Adrenal gland (tissue), 12 donors: Measurements from ENCODE around the gene HYAL1. TPM values are rescaled to one million over a fixed set of nuclear protein-coding genes. Genes with fewer than 3 reads are reported as not detected.
A peak's percentile ranks its signal among the peaks of the same experiment; 100 is the strongest.

Experiments used
- DNase-seq, 7 donors: peaks; one replicate each; pipeline ENCODE4 v3.0.0-alpha.2; 2019 to 2020
- H3K27ac ChIP-seq, 5 donors: fragments of 200-600 bp; sonication (generic) in 4 of 5; 1 replicate in 3 of 5; 2 replicates in 2 of 5; pipeline versions ENCODE4 v1.5.1 to v1.8.0; 2016 to 2020; ENCODE audit warnings: mild to moderate bottlenecking in 1 of 5
- H3K27me3 ChIP-seq: fragments of 200-600 bp; 2 replicates; pipeline ENCODE4 v1.8.0; 2021
- H3K36me3 ChIP-seq, 2 donors: fragments of 200-600 bp; replicated peaks in 1 of 2; 1 replicate in 1 of 2; 2 replicates in 1 of 2; pipeline versions ENCODE4 v1.5.1 to v1.8.0; 2018 to 2022
- H3K4me1 ChIP-seq, 2 donors: fragments of 200-600 bp; replicated peaks in 1 of 2; 1 replicate in 1 of 2; 2 replicates in 1 of 2; pipeline versions ENCODE4 v1.5.1 to v1.8.0; 2018 to 2021
- H3K4me3 ChIP-seq, 4 donors: fragments of 200-600 bp; sonication (generic) in 3 of 4; one replicate each; pipeline ENCODE4 v1.5.1; 2016 to 2018
- H3K9me3 ChIP-seq, 3 donors: fragments of 200-600 bp; sonication (generic) in 1 of 3; replicated peaks in 1 of 3; 1 replicate in 2 of 3; 2 replicates in 1 of 3; pipeline versions ENCODE4 v1.5.1 to v1.8.0; 2016 to 2021
- POLR2A ChIP-seq, 2 donors: fragments of 450-650 bp; IDR thresholded peaks; one replicate each; pipeline ENCODE4 v1.6.1; 2017; ENCODE audit warnings: antibody characterized with exemption in 2 of 2, mild to moderate bottlenecking in 2 of 2, moderate library complexity in 1 of 2
- WGBS, 4 donors: extraction: QIAGEN DNeasy Blood & Tissue Kit in 2 of 4; methylation state at CpG; one replicate each; pipeline versions ENCODE4 v1.1.5 to v1.1.7; 2013 to 2017; 5-methylcytosine and 5-hydroxymethylcytosine counted together
- intact Hi-C, 2 donors: fragments of 100-400 bp; cut with DNase I; formaldehyde crosslinking; loops; one replicate each; pipeline versions ENCODE4 v1.14.1 to v1.15.0; 2022 to 2023
- polyA plus RNA-seq, 3 donors: library from polyadenylated mRNA; stranded (reverse); fragments of 200-250 nt in 2 of 3; fragments of 350-450 nt in 1 of 3; fragmentation: Illumina TruSeq in 1 of 3; extraction: RNeasy Lipid Tissue Mini Kit (QIAGEN cat#74804) in 1 of 3; gene quantifications; one replicate each; pipeline ENCODE4 v1.2.3, GENCODE V29; 2013 to 2014
- total RNA-seq, 9 donors: library from RNA; depleted of rRNA in 4 of 9; stranded (reverse); fragments of >200 nt in 4 of 9; fragments of 120-200 nt in 1 of 9; fragmentation: NEBNext Ultra II Directional in 1 of 9; extraction: Animal tissue kit (Norgen Biotek cat#: 25700) in 1 of 9; gene quantifications; one replicate each; pipeline versions ENCODE4 v1.1.0 to v1.2.4, GENCODE V29; 2013 to 2023
- TF ChIP-seq, protein P1 (sequence below), 6 experiments: fragments of 450-650 bp in 4 of 6; fragments of 200-600 bp in 2 of 6; sonication (generic) in 1 of 6; IDR thresholded peaks; 1 replicate in 5 of 6; 2 replicates in 1 of 6; pipeline versions ENCODE4 v1.5.1 to v1.8.0; 2016 to 2021; ENCODE audit warnings: antibody characterized with exemption in 6 of 6, mild to moderate bottlenecking in 2 of 6, moderate library complexity in 1 of 6
- donor health status: healthy with polysubstance abuse.
- donor health status: Bipolar disorder and iron deficiency.
- donor health status: DM: yes; HTN: yes; CAD: no.
- donor health status: DM: no; HTN: no; CAD: no.
- donor health status: DM: no; HTN: no; CAD: no.
- donor health status: DM: yes; HTN: yes; CAD: no.

HYAL1 gene
- total and polyA plus RNA-seq, 12 donors: 3.2 to 50.5 (median 28.2) TPM

DNA sequence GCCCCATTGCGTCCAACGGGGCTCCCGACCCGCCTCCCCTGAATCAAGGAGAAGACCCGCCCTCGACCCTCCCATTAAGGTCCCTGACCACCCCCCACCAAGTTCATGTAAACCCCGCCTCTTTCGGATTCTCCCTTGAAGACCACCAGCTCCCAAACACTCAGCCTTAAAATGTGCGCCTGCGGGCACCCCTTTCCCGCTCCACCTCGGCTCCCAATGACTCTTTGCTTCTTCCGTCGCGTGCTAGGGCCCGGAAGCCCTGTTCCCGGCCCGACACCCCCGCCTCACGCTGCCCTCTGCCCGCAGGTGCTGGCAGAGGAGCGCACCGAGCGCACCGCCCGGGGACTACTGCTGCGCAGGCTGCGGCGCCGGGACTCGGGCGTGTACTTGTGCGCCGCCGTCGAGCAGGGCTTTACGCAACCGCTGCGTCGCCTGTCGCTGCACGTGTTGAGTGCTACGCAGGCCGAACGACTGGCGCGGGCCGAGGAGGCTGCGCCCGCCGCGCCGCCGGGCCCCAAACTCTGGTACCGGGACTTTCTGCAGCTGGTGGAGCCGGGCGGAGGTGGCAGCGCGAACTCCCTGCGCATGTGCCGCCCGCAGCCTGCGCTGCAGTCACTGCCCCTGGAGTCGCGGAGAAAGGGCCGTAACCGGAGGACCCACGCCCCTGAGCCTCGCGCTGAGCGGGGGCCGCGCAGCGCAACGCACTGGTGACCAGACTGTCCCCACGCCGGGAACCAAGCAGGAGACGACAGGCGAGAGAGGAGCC is 27.2 kb downstream of the HYAL1 start:
- no peak for TF ChIP-seq POLR2A (IDR thresholded peaks at IDR 0.05)
- TF ChIP-seq, protein P1, sequence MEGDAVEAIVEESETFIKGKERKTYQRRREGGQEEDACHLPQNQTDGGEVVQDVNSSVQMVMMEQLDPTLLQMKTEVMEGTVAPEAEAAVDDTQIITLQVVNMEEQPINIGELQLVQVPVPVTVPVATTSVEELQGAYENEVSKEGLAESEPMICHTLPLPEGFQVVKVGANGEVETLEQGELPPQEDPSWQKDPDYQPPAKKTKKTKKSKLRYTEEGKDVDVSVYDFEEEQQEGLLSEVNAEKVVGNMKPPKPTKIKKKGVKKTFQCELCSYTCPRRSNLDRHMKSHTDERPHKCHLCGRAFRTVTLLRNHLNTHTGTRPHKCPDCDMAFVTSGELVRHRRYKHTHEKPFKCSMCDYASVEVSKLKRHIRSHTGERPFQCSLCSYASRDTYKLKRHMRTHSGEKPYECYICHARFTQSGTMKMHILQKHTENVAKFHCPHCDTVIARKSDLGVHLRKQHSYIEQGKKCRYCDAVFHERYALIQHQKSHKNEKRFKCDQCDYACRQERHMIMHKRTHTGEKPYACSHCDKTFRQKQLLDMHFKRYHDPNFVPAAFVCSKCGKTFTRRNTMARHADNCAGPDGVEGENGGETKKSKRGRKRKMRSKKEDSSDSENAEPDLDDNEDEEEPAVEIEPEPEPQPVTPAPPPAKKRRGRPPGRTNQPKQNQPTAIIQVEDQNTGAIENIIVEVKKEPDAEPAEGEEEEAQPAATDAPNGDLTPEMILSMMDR (IDR thresholded peaks at IDR 0.05): no peak
- Histone ChIP-seq H3K9me3 (no peaks in the 10 kb centered on the region), H3K4me1 (peaks cover 16 to 38% of the 10 kb centered on the region in 2 donors), H3K36me3 (peaks cover 0 to 33% of the 10 kb centered on the region in 2 donors), H3K4me3 (no peak overlapping the region), H3K27me3 (peaks cover 4% of the 10 kb centered on the region), H3K27ac (no peak overlapping the region)
- 50 to 56% (median 53%) methylated on average over 24 to 79 of the region's 79 CpGs for WGBS, 4 donors
- intact Hi-C loops: loop anchor here in 1 of 2 donors (5.0 to 10.0 kb wide), 2 partner anchors 84 to 151 kb away; partner anchors contain the start of gene GNAT1
- peak in 1 of 7 donors; percentile 21 for DNase-seq

DNA sequence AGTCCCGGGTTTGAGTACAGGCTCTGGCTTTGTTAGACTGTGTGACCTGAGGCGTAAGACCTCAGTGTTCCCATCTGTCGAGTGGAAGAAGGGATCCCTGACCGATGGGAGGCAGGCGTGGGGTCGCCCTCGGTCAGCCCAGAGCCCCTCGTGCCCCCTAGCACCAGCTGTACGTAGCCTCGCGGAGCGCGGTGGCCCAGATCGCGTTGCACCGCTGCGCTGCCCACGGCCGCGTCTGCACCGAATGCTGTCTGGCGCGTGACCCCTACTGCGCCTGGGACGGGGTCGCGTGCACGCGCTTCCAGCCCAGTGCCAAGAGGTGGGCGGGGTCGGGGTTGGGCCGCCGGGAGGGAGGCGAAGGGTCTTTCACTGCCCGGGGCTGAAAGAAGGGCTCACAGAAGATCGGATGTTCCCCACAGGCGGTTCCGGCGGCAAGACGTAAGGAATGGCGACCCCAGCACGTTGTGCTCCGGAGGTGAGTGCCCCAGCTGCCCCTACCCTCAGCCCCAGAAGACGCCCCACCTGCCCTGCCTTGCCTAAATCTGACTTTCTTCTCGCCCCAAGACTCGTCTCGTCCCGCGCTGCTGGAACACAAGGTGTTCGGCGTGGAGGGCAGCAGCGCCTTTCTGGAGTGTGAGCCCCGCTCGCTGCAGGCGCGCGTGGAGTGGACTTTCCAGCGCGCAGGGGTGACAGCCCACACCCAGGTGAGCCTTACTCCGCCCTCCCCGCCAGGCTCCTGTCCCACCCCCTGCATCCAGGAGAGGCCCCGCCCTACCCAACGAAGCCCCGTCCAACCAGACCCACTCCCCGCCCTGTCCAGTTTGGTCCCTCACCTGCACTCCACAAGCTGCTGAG is 28.0 kb downstream of the HYAL1 start:
- Histone ChIP-seq H3K9me3 (no peaks in the 10 kb centered on the region), H3K27ac (no peak overlapping the region), H3K4me3 (no peak overlapping the region), H3K4me1 (peaks cover 23 to 40% of the 10 kb centered on the region in 2 donors), H3K36me3 (peaks cover 0 to 33% of the 10 kb centered on the region in 2 donors), H3K27me3 (peaks cover 4% of the 10 kb centered on the region)
- peak in 1 of 7 donors; percentile 34 for DNase-seq
- intact Hi-C loops: loop anchor here in 1 of 2 donors (5.0 to 10.0 kb wide), 2 partner anchors 83 to 151 kb away; partner anchors contain the start of gene GNAT1
- WGBS, 4 donors: 48 to 67% (median 54%) methylated on average over 30 to 65 of the region's 65 CpGs
- TF ChIP-seq, protein P1 (IDR thresholded peaks at IDR 0.05): no peak
- no peak for TF ChIP-seq POLR2A (IDR thresholded peaks at IDR 0.05)

DNA sequence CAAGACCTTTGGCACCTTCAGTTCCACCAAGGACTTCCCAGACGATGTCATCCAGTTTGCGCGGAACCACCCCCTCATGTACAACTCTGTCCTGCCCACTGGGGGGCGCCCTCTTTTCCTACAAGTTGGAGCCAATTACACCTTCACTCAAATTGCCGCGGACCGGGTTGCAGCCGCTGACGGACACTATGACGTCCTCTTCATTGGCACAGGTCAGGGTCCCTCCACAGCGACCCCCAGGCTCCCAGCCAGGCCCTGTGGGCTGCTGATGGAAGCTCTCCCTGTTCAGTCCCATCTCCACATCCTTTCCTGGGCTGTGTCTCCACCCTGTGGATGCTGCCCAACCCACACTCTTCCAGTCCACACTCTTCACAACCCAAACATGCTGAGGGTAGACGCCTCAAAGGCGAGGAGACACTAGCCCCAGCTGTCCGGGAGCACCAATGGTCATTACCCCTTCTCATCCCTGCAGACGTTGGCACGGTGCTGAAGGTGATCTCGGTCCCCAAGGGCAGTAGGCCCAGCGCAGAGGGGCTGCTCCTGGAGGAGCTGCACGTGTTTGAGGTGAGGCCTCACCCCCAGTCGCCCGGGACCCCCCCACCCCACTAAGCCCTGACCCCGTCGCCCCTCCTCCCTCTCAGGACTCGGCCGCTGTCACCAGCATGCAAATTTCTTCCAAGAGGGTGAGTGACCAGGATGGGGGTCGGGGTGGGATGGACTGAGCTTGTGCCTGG is 28.8 kb downstream of the HYAL1 start:
- peak overlapping the region in 3 of 5 donors; percentile 47 to 58 (median 47) for H3K27ac ChIP-seq
- peak in 6 of 7 donors; percentile 72 to 89 (median 84) for DNase-seq
- intact Hi-C loops: loop anchor here (5.0 to 10.0 kb wide), 5 partner anchors 42 to 150 kb away; partner anchors contain the start of genes GNAT1 (in 1 of the 2) and HYAL2 (in 1 of the 2)

More for the DNA sequence above, 28.8 kb downstream of the HYAL1 start:
- Histone ChIP-seq H3K36me3 (peaks cover 0 to 33% of the 10 kb centered on the region in 2 donors), H3K27me3 (peaks cover 4% of the 10 kb centered on the region), H3K4me1 (peaks cover 31 to 40% of the 10 kb centered on the region in 2 donors), H3K4me3 (no peak overlapping the region), H3K9me3 (no peaks in the 10 kb centered on the region)
- WGBS, 4 donors: 26 to 29% (median 26%) methylated on average over 12 to 26 of the region's 26 CpGs
- TF ChIP-seq, protein P1 (IDR thresholded peaks at IDR 0.05): peak; percentile 62 to 81 (median 74)
- TF ChIP-seq POLR2A (IDR thresholded peaks at IDR 0.05): no peak
